ENCODE measurements around the gene FAF2.

Gene FAF2

DNA sequence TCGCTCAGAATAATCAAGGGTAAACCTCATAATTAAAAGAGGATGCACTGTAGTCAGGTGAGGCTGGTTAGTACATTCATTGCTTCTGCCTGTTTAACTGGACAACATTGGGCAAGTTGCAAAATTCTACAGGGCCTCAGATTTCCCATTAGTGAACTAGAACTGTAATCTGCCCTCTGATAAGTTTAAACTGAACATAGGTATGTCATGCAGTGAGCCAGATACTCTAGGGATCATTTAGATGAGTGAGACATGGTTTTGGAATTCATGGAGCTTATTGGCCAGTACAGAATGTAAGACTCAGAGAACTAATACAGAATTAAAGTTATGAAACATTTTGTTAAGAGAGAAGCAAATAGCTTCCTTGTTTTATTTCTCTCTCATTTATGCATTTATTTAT lies 53.1 kb downstream of the FAF2 start:
- H3K4me3 ChIP-seq (ENCODE audit: low read depth, low read length): no peak overlapping the region
- no peak for TF ChIP-seq CTCF (IDR thresholded peaks at IDR 0.05; ENCODE audit: borderline replicate concordance, insufficient read depth, low read depth, low read length)

DNA sequence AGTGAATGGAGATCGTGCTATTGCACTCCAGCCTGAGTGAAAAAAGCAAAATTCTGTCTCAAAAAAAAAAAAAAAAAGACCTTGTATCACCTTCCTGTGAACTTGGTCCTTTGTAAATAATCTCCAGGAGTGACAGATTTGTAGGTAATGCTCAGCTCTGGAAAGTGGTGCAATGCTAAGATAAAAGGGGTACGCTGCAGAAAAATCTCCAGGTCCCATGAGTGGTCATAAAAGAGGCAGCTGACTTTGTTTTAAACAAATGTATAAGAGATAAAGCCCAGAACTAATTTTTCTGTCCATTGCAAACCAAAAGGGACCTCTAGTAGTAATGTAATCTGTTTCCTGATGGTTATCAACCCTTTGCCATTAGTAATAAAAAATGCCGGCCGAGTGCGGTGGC lies 55.3 kb downstream of the FAF2 start:
- TF ChIP-seq CTCF (IDR thresholded peaks at IDR 0.05; ENCODE audit: borderline replicate concordance, insufficient read depth, low read depth, low read length): no peak
- no peak overlapping the region for H3K4me3 ChIP-seq (ENCODE audit: low read depth, low read length)

- TF ChIP-seq CTCF (IDR thresholded peaks at IDR 0.05; ENCODE audit: borderline replicate concordance, insufficient read depth, low read depth, low read length): no peak
- no peak overlapping the region for H3K4me3 ChIP-seq (ENCODE audit: low read depth, low read length)
Observed at GRCh38 chr5:176507911-176508310, 59.7 kb downstream of the FAF2 start.

- TF ChIP-seq CTCF (IDR thresholded peaks at IDR 0.05; ENCODE audit: borderline replicate concordance, insufficient read depth, low read depth, low read length): no peak
- no peak overlapping the region for H3K4me3 ChIP-seq (ENCODE audit: low read depth, low read length)
Observed at GRCh38 chr5:176508603-176509002, 60.4 kb downstream of the FAF2 start.

GRCh38 chr5:176513788-176514187 lies 65.6 kb downstream of the FAF2 start:
- no peak for TF ChIP-seq CTCF (IDR thresholded peaks at IDR 0.05; ENCODE audit: borderline replicate concordance, insufficient read depth, low read depth, low read length)

GRCh38 chr5:176514244-176514950 lies 66.2 kb downstream of the FAF2 start:
- TF ChIP-seq CTCF (IDR thresholded peaks at IDR 0.05; ENCODE audit: borderline replicate concordance, insufficient read depth, low read depth, low read length): no peak
- no peak overlapping the region for H3K4me3 ChIP-seq (ENCODE audit: low read depth, low read length)

More at GRCh38 chr5:176513788-176514187, 65.6 kb downstream of the FAF2 start:
- no peak overlapping the region for H3K4me3 ChIP-seq (ENCODE audit: low read depth, low read length)

DNA sequence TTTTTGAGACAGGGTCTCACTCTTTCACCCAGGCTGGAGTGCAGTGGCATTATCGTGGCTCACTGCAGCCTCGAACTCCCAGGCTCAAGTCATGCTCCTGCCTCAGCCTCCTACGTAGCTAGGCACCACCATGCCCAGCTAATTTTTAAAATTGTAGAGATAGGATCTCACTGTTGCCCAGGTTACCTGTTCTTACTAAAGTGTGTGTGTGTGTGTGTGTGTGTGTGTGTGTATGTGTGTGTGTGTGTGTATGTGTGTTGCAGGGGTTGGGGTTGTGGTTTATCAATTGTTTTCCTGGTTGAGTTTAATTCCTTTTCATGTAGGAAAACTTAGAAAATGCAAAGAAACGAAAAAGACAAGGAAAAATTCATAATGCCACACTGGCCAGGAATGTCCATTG lies 67.2 kb downstream of the FAF2 start:
- TF ChIP-seq CTCF (IDR thresholded peaks at IDR 0.05; ENCODE audit: borderline replicate concordance, insufficient read depth, low read depth, low read length): no peak
- no peak overlapping the region for H3K4me3 ChIP-seq (ENCODE audit: low read depth, low read length)
